Neural progenitor cell (in vitro differentiated cells): Measurements from ENCODE around the gene KCNE2. TPM values are rescaled to one million over a fixed set of nuclear protein-coding genes. Genes with fewer than 3 reads are reported as not detected.

Experiments
- DNase-seq: peaks from one replicate; pipeline ENCODE4 v3.0.0-alpha.2; 2016; ENCODE audit warnings: low spot score
- H2AFZ ChIP-seq: fragments of 200-600 bp; sonication (generic); replicated peaks from 2 replicates; pipeline ENCODE4 v1.6.1; 2016; ENCODE audit warnings: antibody characterized with exemption
- H3F3A ChIP-seq: fragments of 200-600 bp; sonication (generic); 2 replicates; pipeline ENCODE4 v1.6.1; 2016; ENCODE audit warnings: antibody characterized with exemption, low read depth
- H3K27ac ChIP-seq: fragments of 200-600 bp; sonication (generic); 2 replicates; pipeline ENCODE4 v1.5.1; 2016; ENCODE audit warnings: mild to moderate bottlenecking
- H3K27me3 ChIP-seq: fragments of 200-600 bp; sonication (generic); 2 replicates; pipeline ENCODE4 v1.6.1; 2016; ENCODE audit warnings: mild to moderate bottlenecking, moderate library complexity
- H3K36me3 ChIP-seq: fragments of 200-600 bp; sonication (generic); 2 replicates; pipeline ENCODE4 v1.5.1; 2016
- H3K4me1 ChIP-seq: fragments of 200-600 bp; sonication (generic); 2 replicates; pipeline ENCODE4 v1.6.1; 2016; ENCODE audit warnings: mixed run types
- H3K4me2 ChIP-seq: fragments of 200-600 bp; sonication (generic); 2 replicates; pipeline ENCODE4 v1.6.1; 2016
- H3K4me3 ChIP-seq: fragments of 200-600 bp; sonication (generic); 2 replicates; pipeline ENCODE4 v1.5.1; 2016
- H3K79me2 ChIP-seq: fragments of 200-600 bp; sonication (generic); 2 replicates; pipeline ENCODE4 v1.6.1; 2016; ENCODE audit warnings: low read depth
- H3K9ac ChIP-seq: fragments of 200-600 bp; sonication (generic); 2 replicates; pipeline ENCODE4 v1.6.1; 2016
- H3K9me3 ChIP-seq: fragments of 200-600 bp; sonication (generic); 2 replicates; pipeline ENCODE4 v1.5.1; 2016; ENCODE audit warnings: low read depth
- H4K20me1 ChIP-seq: fragments of 200-600 bp; sonication (generic); 2 replicates; pipeline ENCODE4 v1.6.1; 2016; ENCODE audit warnings: low read depth
- H3K27ac Mint-ChIP-seq: 3 replicates; pipeline ENCODE4 v1.8.0; 2021; ENCODE audit warnings: mixed read lengths
- H3K27me3 Mint-ChIP-seq: 2 replicates; pipeline ENCODE4 v1.8.0; 2022; ENCODE audit warnings: low read depth, mild to moderate bottlenecking, inconsistent platforms, moderate library complexity, mixed read lengths; ENCODE audit not compliant: insufficient read depth
- H3K36me3 Mint-ChIP-seq: 3 replicates; pipeline ENCODE4 v1.8.0; 2021; ENCODE audit warnings: mixed read lengths
- H3K4me1 Mint-ChIP-seq: 3 replicates; pipeline ENCODE4 v1.8.0; 2021; ENCODE audit warnings: mixed read lengths
- H3K4me3 Mint-ChIP-seq: 3 replicates; pipeline ENCODE4 v1.8.0; 2021; ENCODE audit warnings: mild to moderate bottlenecking, moderate library complexity, mixed read lengths
- H3K9me3 Mint-ChIP-seq: 3 replicates; pipeline ENCODE4 v1.8.0; 2020; ENCODE audit warnings: mixed read lengths
- CTCF ChIP-seq: fragments of 200-600 bp; sonication (generic); IDR thresholded peaks from 2 replicates; pipeline ENCODE4 v1.5.1; 2017; ENCODE audit warnings: antibody characterized with exemption, mild to moderate bottlenecking
- EZH2 ChIP-seq: fragments of 200-600 bp; sonication (generic); IDR thresholded peaks from 2 replicates; pipeline ENCODE4 v1.6.1; 2017; ENCODE audit warnings: antibody characterized with exemption, mild to moderate bottlenecking, moderate library complexity
- EZH2phosphoT487 ChIP-seq: fragments of 200-600 bp; sonication (generic); IDR thresholded peaks from 2 replicates; pipeline ENCODE4 v1.6.1; 2017; ENCODE audit warnings: antibody characterized with exemption
- total RNA-seq: library from RNA; depleted of rRNA; stranded (reverse); fragments of >200 nt; gene quantifications from 2 replicates; pipeline ENCODE4 v1.2.3, GENCODE V29; 2015; ENCODE audit warnings: low replicate concordance

Gene KCNE2
- total RNA-seq, 1 donor from 2014 or later = 0.19 TPM

DNA sequence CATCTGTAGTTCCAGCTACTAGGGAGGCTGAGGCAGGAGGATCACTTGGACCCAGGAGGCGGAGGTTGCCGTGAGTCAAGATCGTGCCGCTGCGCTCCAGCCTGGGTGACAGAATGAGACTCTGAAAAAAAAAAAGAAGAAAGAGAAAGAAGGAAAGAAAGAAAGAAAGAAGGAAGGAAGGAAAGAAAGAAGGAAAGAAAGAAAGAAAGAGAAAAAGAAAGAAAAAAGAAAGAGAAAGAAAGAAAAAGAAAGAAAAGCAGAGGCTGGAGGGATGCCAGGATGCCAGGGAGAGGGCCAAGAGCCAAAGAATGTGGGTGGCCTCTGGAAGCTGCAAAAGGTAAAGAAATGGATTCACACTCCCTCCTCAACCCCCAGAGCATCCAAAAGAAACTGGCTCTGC lies 8.2 kb upstream of the KCNE2 start:
- no peak overlapping the region for H3K4me2 ChIP-seq
- no peaks in the 10 kb centered on the region for H3K36me3 Mint-ChIP-seq
- H3K9me3 ChIP-seq = no peaks in the 10 kb centered on the region
- no peaks in the 10 kb centered on the region for H4K20me1 ChIP-seq
- peaks cover 4% of the 10 kb centered on the region for H3K9me3 Mint-ChIP-seq
- peaks cover 2% of the 10 kb centered on the region for H3K27me3 Mint-ChIP-seq
- H3F3A ChIP-seq = peaks cover 12% of the 10 kb centered on the region
- H3K27me3 ChIP-seq = no peaks in the 10 kb centered on the region
- no peak overlapping the region for H3K27ac Mint-ChIP-seq
- H3K4me1 Mint-ChIP-seq = peaks cover 3% of the 10 kb centered on the region
- no peak overlapping the region for H3K27ac ChIP-seq
- no peaks in the 10 kb centered on the region for H3K36me3 ChIP-seq
- no peak for TF ChIP-seq EZH2phosphoT487
- TF ChIP-seq CTCF = no peak
- no peak for TF ChIP-seq EZH2
- H3K9ac ChIP-seq = no peak overlapping the region
- DNase-seq = no peak
- H3K79me2 ChIP-seq = no peaks in the 10 kb centered on the region
- no peak overlapping the region for H2AFZ ChIP-seq
- peaks cover 12% of the 10 kb centered on the region for H3K4me1 ChIP-seq
- no peak overlapping the region for H3K4me3 Mint-ChIP-seq
- H3K4me3 ChIP-seq = no peak overlapping the region

DNA sequence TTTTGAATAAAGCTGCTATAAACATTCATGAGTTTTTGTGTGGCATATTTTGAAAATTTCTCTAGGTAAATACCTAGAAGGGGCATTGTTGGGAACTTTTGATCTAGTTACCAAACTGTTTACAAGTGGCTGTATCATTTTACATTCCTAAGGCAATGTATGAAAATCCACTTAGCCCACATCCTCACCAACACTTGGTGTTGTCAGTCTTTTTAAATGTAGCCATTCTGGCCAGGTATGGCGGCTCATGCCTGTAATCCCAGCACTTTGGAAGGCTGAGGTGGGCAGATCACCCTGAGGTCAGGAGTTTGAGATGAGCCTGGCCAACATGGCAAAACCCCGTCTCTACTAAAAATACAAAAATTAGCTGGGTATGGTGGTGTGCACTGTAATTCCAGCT lies 5.9 kb upstream of the KCNE2 start:
- Histone ChIP-seq H3F3A (no peaks in the 10 kb centered on the region), H3K9me3 (no peaks in the 10 kb centered on the region), H3K27ac (no peak overlapping the region), H3K79me2 (no peaks in the 10 kb centered on the region), H3K36me3 (no peaks in the 10 kb centered on the region), H3K4me3 (no peak overlapping the region), H3K4me1 (peaks cover 3% of the 10 kb centered on the region), H3K9ac (no peak overlapping the region), H2AFZ (no peak overlapping the region), H3K4me2 (no peak overlapping the region), H4K20me1 (no peaks in the 10 kb centered on the region), H3K27me3 (no peaks in the 10 kb centered on the region)
- no peak overlapping the region for H3K4me3 Mint-ChIP-seq
- H3K36me3 Mint-ChIP-seq = no peaks in the 10 kb centered on the region
- H3K27ac Mint-ChIP-seq = no peak overlapping the region
- peaks cover 3% of the 10 kb centered on the region for H3K4me1 Mint-ChIP-seq
- H3K9me3 Mint-ChIP-seq = peaks cover 4% of the 10 kb centered on the region
- TF ChIP-seq EZH2phosphoT487 (no peak), EZH2 (no peak), CTCF (no peak)
- DNase-seq = no peak
- peaks cover 2% of the 10 kb centered on the region for H3K27me3 Mint-ChIP-seq

DNA sequence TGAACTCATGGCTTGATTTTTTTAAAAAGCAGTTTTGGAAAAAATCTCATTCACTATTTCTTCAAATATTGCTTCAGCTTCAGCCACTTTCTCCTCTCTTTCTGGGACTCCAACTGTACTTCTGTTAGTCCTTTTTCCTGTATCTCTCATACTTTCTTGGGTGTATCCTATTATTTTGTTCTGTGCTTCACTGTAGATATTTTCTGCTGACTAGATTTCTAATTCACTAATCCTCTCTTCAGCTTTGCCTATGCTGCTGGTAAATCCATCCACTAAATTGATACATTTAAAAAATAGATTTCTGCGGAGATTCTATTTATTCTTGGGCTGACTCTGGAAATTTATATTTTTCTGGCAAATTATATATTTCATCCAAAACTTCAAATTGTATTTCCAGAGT lies 4.9 kb upstream of the KCNE2 start:
- Histone ChIP-seq H2AFZ (no peak overlapping the region), H3K4me1 (no peaks in the 10 kb centered on the region), H3K27me3 (no peaks in the 10 kb centered on the region), H3F3A (no peaks in the 10 kb centered on the region), H3K27ac (no peak overlapping the region), H3K36me3 (no peaks in the 10 kb centered on the region), H4K20me1 (no peaks in the 10 kb centered on the region), H3K4me2 (no peak overlapping the region), H3K4me3 (no peak overlapping the region), H3K79me2 (no peaks in the 10 kb centered on the region), H3K9ac (no peak overlapping the region), H3K9me3 (no peaks in the 10 kb centered on the region)
- TF ChIP-seq EZH2phosphoT487 = no peak
- no peak for TF ChIP-seq CTCF
- no peak for TF ChIP-seq EZH2
- peaks cover 3% of the 10 kb centered on the region for H3K4me1 Mint-ChIP-seq
- H3K27me3 Mint-ChIP-seq = peaks cover 2% of the 10 kb centered on the region
- H3K36me3 Mint-ChIP-seq = no peaks in the 10 kb centered on the region
- peaks cover 4% of the 10 kb centered on the region for H3K9me3 Mint-ChIP-seq
- H3K27ac Mint-ChIP-seq = no peak overlapping the region
- H3K4me3 Mint-ChIP-seq = no peak overlapping the region
- no peak for DNase-seq
